Neural cell (in vitro differentiated cells): ENCODE data around the gene ALK.

Experiments
- CTCF ChIP-seq: fragments of 450-650 bp; IDR thresholded peaks from 2 replicates; pipeline ENCODE4 v1.5.1; 2014; ENCODE audit warnings: antibody characterized with exemption, mild to moderate bottlenecking, moderate library complexity; ENCODE audit not compliant: poor library complexity, severe bottlenecking
- EP300 ChIP-seq: fragments of 450-650 bp; conservative IDR thresholded peaks from 2 replicates; pipeline ENCODE4 v1.6.1; 2014; ENCODE audit warnings: antibody characterized with exemption, mild to moderate bottlenecking, moderate library complexity; ENCODE audit not compliant: poor library complexity, severe bottlenecking
- EZH2 ChIP-seq: fragments of 200-600, 300-800 bp; shearing (Covaris generic), sonication (generic); IDR thresholded peaks from 2 replicates; pipeline ENCODE4 v1.6.1; 2014; ENCODE audit warnings: antibody characterized with exemption, low read length, borderline replicate concordance, mild to moderate bottlenecking; ENCODE audit not compliant: insufficient read depth, poor library complexity, severe bottlenecking
- POLR2AphosphoS5 ChIP-seq: IDR thresholded peaks from 2 replicates; pipeline ENCODE4 v1.6.1; 2012
- REST ChIP-seq: IDR thresholded peaks from 2 replicates; pipeline ENCODE4 v1.6.1; 2012; ENCODE audit warnings: borderline replicate concordance
- TAF1 ChIP-seq: IDR thresholded peaks from 2 replicates; pipeline ENCODE4 v1.6.1; 2012; ENCODE audit warnings: low read depth

- TF ChIP-seq POLR2AphosphoS5 (no peak), CTCF (no peak), EZH2 (no peak), REST (no peak), EP300 (no peak), TAF1 (no peak)
These were observed 761.2 kb downstream of the ALK start for GRCh38 chr2:29160184-29160583.
